SK-N-SH (cell line): ENCODE measurements around the gene ZNF335. TPM values are rescaled to one million over a fixed set of nuclear protein-coding genes. Genes with fewer than 3 reads are reported as not detected.

Experiments
- CTCF ChIA-PET: fragments of 300-600, 350-600 bp; formaldehyde crosslinking; extraction: SDS; loops from one replicate; lab custom pipeline; 2021; lab: Yijun Ruan, JAX
- POLR2A ChIA-PET: fragments of 350-600 bp; sonication (Branson Sonifier 250); formaldehyde crosslinking; extraction: SDS; loops from one replicate; lab custom pipeline; 2020; ENCODE audit warnings: antibody characterized with exemption, inconsistent platforms; lab: Yijun Ruan, JAX
- DNase-seq: peaks from one replicate; pipeline ENCODE4 v3.0.0; 2012
- H2AFZ ChIP-seq: fragments of 200-600 bp; sonication (generic); 2 replicates; pipeline ENCODE4 v1.8.1; 2016; ENCODE audit warnings: antibody characterized with exemption, mild to moderate bottlenecking, low read depth
- H3F3A ChIP-seq: fragments of 200-600 bp; sonication (generic); replicated peaks from 2 replicates; pipeline ENCODE3; 2016; ENCODE audit warnings: antibody characterized with exemption, mild to moderate bottlenecking; ENCODE audit not compliant: insufficient read depth
- H3K27ac ChIP-seq, 2 experiments: fragments of 200-500 bp in 1 of 2; fragments of 200-600 bp in 1 of 2; sonication (Bioruptor generic) in 1 of 2; sonication (generic), shearing (Covaris generic) in 1 of 2; 2 replicates each; pipeline versions ENCODE4 v1.5.1 to v1.6.1; 2014 to 2016; ENCODE audit warnings: low read depth in 2 of 2, inconsistent platforms in 1 of 2, low read length in 1 of 2, mild to moderate bottlenecking in 1 of 2, mixed read lengths in 1 of 2
- H3K27me3 ChIP-seq: fragments of 200-600 bp; sonication (generic), shearing (Covaris generic); 2 replicates; pipeline ENCODE4 v1.6.1; 2016; ENCODE audit warnings: mixed run types; ENCODE audit not compliant: insufficient read depth
- H3K36me3 ChIP-seq, 2 experiments: fragments of 200-500 bp in 1 of 2; fragments of 200-600 bp in 1 of 2; sonication (Bioruptor generic) in 1 of 2; sonication (generic) in 1 of 2; replicated peaks in 1 of 2; 2 replicates each; pipeline versions ENCODE3 to v1.5.1; 2014 to 2016; ENCODE audit warnings: low read length in 1 of 2, mild to moderate bottlenecking in 1 of 2; ENCODE audit not compliant: insufficient read depth in 2 of 2, control insufficient read depth in 1 of 2
- H3K4me1 ChIP-seq, 2 experiments: fragments of 200-500 bp in 1 of 2; fragments of 200-600 bp in 1 of 2; sonication (Bioruptor generic) in 1 of 2; sonication (generic), shearing (Covaris generic) in 1 of 2; 2 replicates each; pipeline versions ENCODE4 v1.5.1 to v1.6.1; 2014 to 2016; ENCODE audit warnings: low read depth in 1 of 2, low read length in 1 of 2, mixed run types in 1 of 2; ENCODE audit not compliant: insufficient read depth in 2 of 2, control insufficient read depth in 1 of 2
- H3K4me2 ChIP-seq: fragments of 200-600 bp; sonication (generic), shearing (Covaris generic); 2 replicates; pipeline ENCODE4 v1.6.1; 2017; ENCODE audit warnings: mixed run types
- H3K4me3 ChIP-seq, 2 experiments: fragments of 200-500 bp in 1 of 2; fragments of 200-600 bp in 1 of 2; sonication (Bioruptor generic) in 1 of 2; sonication (generic), shearing (Covaris generic) in 1 of 2; 2 replicates each; pipeline versions ENCODE4 v1.5.1 to v1.8.1; 2014 to 2016; ENCODE audit warnings: low read depth in 2 of 2, inconsistent platforms in 1 of 2, low read length in 1 of 2, mild to moderate bottlenecking in 1 of 2, mixed read lengths in 1 of 2, moderate library complexity in 1 of 2
- H3K79me2 ChIP-seq: fragments of 200-600 bp; sonication (generic); 2 replicates; pipeline ENCODE4 v1.8.1; 2017; ENCODE audit warnings: mild to moderate bottlenecking; ENCODE audit not compliant: insufficient read depth
- H3K9ac ChIP-seq: fragments of 200-600 bp; sonication (generic); 2 replicates; pipeline ENCODE4 v1.6.1; 2017; ENCODE audit warnings: mixed run types
- H3K9me2 ChIP-seq: fragments of 200-600 bp; sonication (generic); 2 replicates; pipeline ENCODE4 v1.6.1; 2017; ENCODE audit warnings: mixed run types
- H3K9me3 ChIP-seq: fragments of 200-600 bp; sonication (generic); 2 replicates; pipeline ENCODE4 v1.6.1; 2017; ENCODE audit warnings: mixed run types, mild to moderate bottlenecking, moderate library complexity
- H4K20me1 ChIP-seq: fragments of 200-600 bp; sonication (generic); 2 replicates; pipeline ENCODE4 v1.6.1; 2017; ENCODE audit warnings: mild to moderate bottlenecking, mixed run types; ENCODE audit not compliant: insufficient read depth
- CHD2 ChIP-seq: fragments of 150-350 bp; IDR thresholded peaks from 2 replicates; pipeline ENCODE4 v1.6.1; 2018; ENCODE audit warnings: low read length; ENCODE audit not compliant: partially characterized antibody
- ELF1 ChIP-seq: IDR thresholded peaks from 2 replicates; pipeline ENCODE4 v1.4.0; 2012
- EP300 ChIP-seq, 2 experiments: IDR thresholded peaks; 2 replicates each; pipeline versions ENCODE4 v1.4.0 to v1.6.1; 2012; ENCODE audit warnings: borderline replicate concordance in 1 of 2, low read depth in 1 of 2, low read length in 1 of 2
- FOSL2 ChIP-seq: IDR thresholded peaks from 2 replicates; pipeline ENCODE4 v1.4.0; 2012; ENCODE audit warnings: low read depth, mild to moderate bottlenecking, moderate library complexity, borderline replicate concordance
- FOXJ3 ChIP-seq: sonication (generic); formaldehyde crosslinking; IDR thresholded peaks from 2 replicates; pipeline ENCODE4 v1.5.1; 2020; ENCODE audit warnings: mild to moderate bottlenecking, missing genetic modification reagents
- FOXM1 ChIP-seq: IDR thresholded peaks from 2 replicates; pipeline ENCODE4 v1.4.0; 2012; ENCODE audit warnings: low read depth, mild to moderate bottlenecking
- GATA2 ChIP-seq: sonication (generic); formaldehyde crosslinking; IDR thresholded peaks from 2 replicates; pipeline ENCODE4 v1.5.0; 2020; ENCODE audit warnings: mild to moderate bottlenecking, missing genetic modification reagents
- MEF2A ChIP-seq: IDR thresholded peaks from 2 replicates; pipeline ENCODE4 v1.4.0; 2012; ENCODE audit warnings: low read depth, borderline replicate concordance
- MXI1 ChIP-seq: IDR thresholded peaks from 2 replicates; pipeline ENCODE4 v1.6.1; 2012; ENCODE audit warnings: mild to moderate bottlenecking, low read depth, low read length, improper control_type of control experiment
- NFIC ChIP-seq: IDR thresholded peaks from 2 replicates; pipeline ENCODE4 v1.4.0; 2012; ENCODE audit warnings: borderline replicate concordance
- NRF1 ChIP-seq: IDR thresholded peaks from 2 replicates; pipeline ENCODE4 v1.6.1; 2012; ENCODE audit warnings: low read depth, mild to moderate bottlenecking, low read length
- POLR2AphosphoS5 ChIP-seq: IDR thresholded peaks from 2 replicates; pipeline ENCODE4 v1.6.1; 2012; ENCODE audit warnings: low read depth, low read length
- RAD21 ChIP-seq: IDR thresholded peaks from 2 replicates; pipeline ENCODE4 v1.6.1; 2012; ENCODE audit warnings: mild to moderate bottlenecking, low read length
- RFX5 ChIP-seq: IDR thresholded peaks from 2 replicates; pipeline ENCODE4 v1.6.1; 2012; ENCODE audit warnings: mild to moderate bottlenecking, improper control_type of control experiment, low read length
- RXRA ChIP-seq: IDR thresholded peaks from 2 replicates; pipeline ENCODE4 v1.4.0; 2012; ENCODE audit warnings: low read depth, mild to moderate bottlenecking, borderline replicate concordance
- SMC3 ChIP-seq: IDR thresholded peaks from 2 replicates; pipeline ENCODE4 v1.6.1; 2012; ENCODE audit warnings: low read depth, low read length, improper control_type of control experiment
- TAF1 ChIP-seq: IDR thresholded peaks from 2 replicates; pipeline ENCODE4 v1.6.1; 2012; ENCODE audit warnings: low read depth, mild to moderate bottlenecking, low read length, moderate library complexity, borderline replicate concordance
- TCF12 ChIP-seq: IDR thresholded peaks from 2 replicates; pipeline ENCODE4 v1.4.0; 2012
- TEAD4 ChIP-seq: IDR thresholded peaks from 2 replicates; pipeline ENCODE4 v1.4.0; 2012; ENCODE audit warnings: mild to moderate bottlenecking, borderline replicate concordance; ENCODE audit not compliant: insufficient read depth
- USF1 ChIP-seq: IDR thresholded peaks from 2 replicates; pipeline ENCODE4 v1.4.0; 2012; ENCODE audit warnings: low read depth, borderline replicate concordance
- YY1 ChIP-seq: IDR thresholded peaks from 2 replicates; pipeline ENCODE4 v1.4.0; 2012; ENCODE audit warnings: low read depth, mild to moderate bottlenecking
- WGBS: methylation state at CpG from one replicate; pipeline ENCODE4 v1.1.6; 2017; ENCODE audit warnings: low lambda C conversion rate; 5-methylcytosine and 5-hydroxymethylcytosine counted together
- polyA plus RNA-seq, 3 experiments: library from polyadenylated mRNA; depleted of rRNA; stranded (reverse); fragments of >200 nt; gene quantifications; 2 replicates each; pipeline ENCODE4 v1.2.3, GENCODE V29; 2012
- TF ChIP-seq, protein P1 (sequence below): fragments of 150-350 bp; IDR thresholded peaks from 2 replicates; pipeline ENCODE4 v1.6.1; 2017; ENCODE audit warnings: antibody characterized with exemption, low read length, low read depth, borderline replicate concordance
- TF ChIP-seq, protein P2 (sequence below): fragments of 150-350 bp; IDR thresholded peaks from 2 replicates; pipeline ENCODE4 v1.6.1; 2016; ENCODE audit warnings: mild to moderate bottlenecking, low read depth, low read length

Gene ZNF335
- polyA plus RNA-seq, 1 of the 3 experiments (the other 2 are of a cell fraction), result 11.7 TPM

DNA sequence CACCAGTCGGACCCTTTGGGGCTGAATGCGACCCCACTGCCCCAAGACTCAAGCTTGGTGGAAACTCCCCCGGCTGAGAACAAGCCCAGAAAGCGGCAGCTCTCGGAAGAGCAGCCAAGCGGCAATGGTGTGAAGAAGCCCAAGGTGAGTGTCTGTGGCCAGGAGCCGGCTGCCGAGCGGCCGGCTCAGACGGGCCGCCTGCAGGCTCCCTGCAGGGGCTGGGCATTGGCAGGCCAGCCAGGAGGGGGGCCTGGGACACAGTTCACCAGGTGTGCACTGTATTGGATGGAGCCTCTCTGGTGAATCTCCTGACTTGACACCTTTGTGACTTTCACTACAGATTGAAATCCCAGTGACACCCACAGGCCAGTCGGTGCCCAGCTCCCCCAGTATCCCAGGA, 31.5 kb downstream of the ZNF335 start:
- WGBS, result 93% methylated on average over 11 of the region's 13 CpGs
- POLR2A ChIA-PET, result interaction anchor here (1.7 kb wide), 1 partner anchor 9 kb away, joined by 6 read pairs; no protein-coding TSS in a partner anchor
- CTCF ChIA-PET, result interaction anchor here (0.8 to 5.0 kb wide), 3 partner anchors 30 to 141 kb away, joined by 3 to 24 read pairs (median 5); no protein-coding TSS in a partner anchor

GRCh38 chr20:45940053-45940452, 31.9 kb downstream of the ZNF335 start:
- peaks cover 13% of the 10 kb centered on the region; the same call in 1 of the 2 replicates for H4K20me1 ChIP-seq
- H3K9me3 ChIP-seq, result no peaks in the 10 kb centered on the region
- peaks cover 56 to 64% of the 10 kb centered on the region in 2 experiments for H3K36me3 ChIP-seq
- TF ChIP-seq MXI1, result no peak
- no peak for TF ChIP-seq USF1
- no peak for TF ChIP-seq SMC3
- no peak for TF ChIP-seq YY1
- TF ChIP-seq, protein P1, sequence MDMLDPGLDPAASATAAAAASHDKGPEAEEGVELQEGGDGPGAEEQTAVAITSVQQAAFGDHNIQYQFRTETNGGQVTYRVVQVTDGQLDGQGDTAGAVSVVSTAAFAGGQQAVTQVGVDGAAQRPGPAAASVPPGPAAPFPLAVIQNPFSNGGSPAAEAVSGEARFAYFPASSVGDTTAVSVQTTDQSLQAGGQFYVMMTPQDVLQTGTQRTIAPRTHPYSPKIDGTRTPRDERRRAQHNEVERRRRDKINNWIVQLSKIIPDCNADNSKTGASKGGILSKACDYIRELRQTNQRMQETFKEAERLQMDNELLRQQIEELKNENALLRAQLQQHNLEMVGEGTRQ, result no peak
- no peak for TF ChIP-seq RFX5
- TF ChIP-seq RAD21, result no peak
- TF ChIP-seq, protein P2, sequence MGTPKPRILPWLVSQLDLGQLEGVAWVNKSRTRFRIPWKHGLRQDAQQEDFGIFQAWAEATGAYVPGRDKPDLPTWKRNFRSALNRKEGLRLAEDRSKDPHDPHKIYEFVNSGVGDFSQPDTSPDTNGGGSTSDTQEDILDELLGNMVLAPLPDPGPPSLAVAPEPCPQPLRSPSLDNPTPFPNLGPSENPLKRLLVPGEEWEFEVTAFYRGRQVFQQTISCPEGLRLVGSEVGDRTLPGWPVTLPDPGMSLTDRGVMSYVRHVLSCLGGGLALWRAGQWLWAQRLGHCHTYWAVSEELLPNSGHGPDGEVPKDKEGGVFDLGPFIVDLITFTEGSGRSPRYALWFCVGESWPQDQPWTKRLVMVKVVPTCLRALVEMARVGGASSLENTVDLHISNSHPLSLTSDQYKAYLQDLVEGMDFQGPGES, result no peak
- TF ChIP-seq MEF2A, result no peak
- TF ChIP-seq CHD2, result no peak
- no peak for TF ChIP-seq POLR2AphosphoS5
- TF ChIP-seq TCF12, result no peak
- TF ChIP-seq NRF1, result no peak
- no peak for TF ChIP-seq RXRA
- TF ChIP-seq GATA2, result no peak
- TF ChIP-seq NFIC, result no peak
- no peak for TF ChIP-seq EP300 (IDR thresholded peaks at IDR 0.05; ENCODE audit: borderline replicate concordance in 1 of 2, low read depth in 1 of 2, low read length in 1 of 2)
- no peak for TF ChIP-seq FOXM1
- no peak for TF ChIP-seq TAF1
- no peak for TF ChIP-seq FOXJ3
- no peak for DNase-seq
- CTCF ChIA-PET, result interaction anchor here (0.8 to 5.0 kb wide), 3 partner anchors 30 to 141 kb away, joined by 3 to 24 read pairs (median 5); no protein-coding TSS in a partner anchor
- peaks cover 38% of the 10 kb centered on the region for H3K79me2 ChIP-seq
- no peak overlapping the region for H2AFZ ChIP-seq
- H3K9me2 ChIP-seq, result no peaks in the 10 kb centered on the region
- WGBS, result 93% methylated on average over 3 of the region's 3 CpGs
- H3F3A ChIP-seq, result peaks cover 5% of the 10 kb centered on the region
- no peak overlapping the region for H3K9ac ChIP-seq
- no peaks in the 10 kb centered on the region for H3K27me3 ChIP-seq
- H3K4me2 ChIP-seq, result no peak overlapping the region
- H3K4me1 ChIP-seq, result peaks cover 4 to 19% of the 10 kb centered on the region in 2 experiments; a peak in 3 of 4 replicates
- no peak overlapping the region for H3K27ac ChIP-seq
- no peak overlapping the region for H3K4me3 ChIP-seq
- POLR2A ChIA-PET, result interaction anchor here (1.7 kb wide), 1 partner anchor 9 kb away, joined by 6 read pairs; no protein-coding TSS in a partner anchor

More for the DNA sequence above, 31.5 kb downstream of the ZNF335 start:
- no peak overlapping the region for H3K4me3 ChIP-seq
- H3K9me3 ChIP-seq, result no peaks in the 10 kb centered on the region
- H3K9me2 ChIP-seq, result no peaks in the 10 kb centered on the region
- H3K4me1 ChIP-seq, result peaks cover 4 to 19% of the 10 kb centered on the region in 2 experiments; a peak in 3 of 4 replicates
- H4K20me1 ChIP-seq, result peaks cover 13% of the 10 kb centered on the region; the same call in 1 of the 2 replicates
- no peak overlapping the region for H3K27ac ChIP-seq
- H3K4me2 ChIP-seq, result no peak overlapping the region
- H3K9ac ChIP-seq, result no peak overlapping the region
- DNase-seq, result no peak
- H3K79me2 ChIP-seq, result peaks cover 36% of the 10 kb centered on the region
- no peaks in the 10 kb centered on the region for H3K27me3 ChIP-seq
- peaks cover 4% of the 10 kb centered on the region for H3F3A ChIP-seq
- no peak overlapping the region for H2AFZ ChIP-seq
- H3K36me3 ChIP-seq, result peaks cover 56 to 69% of the 10 kb centered on the region in 2 experiments
- no peak for TF ChIP-seq ELF1
- no peak for TF ChIP-seq TAF1
- no peak for TF ChIP-seq TEAD4
- no peak for TF ChIP-seq MXI1
- TF ChIP-seq FOSL2, result no peak
- no peak for TF ChIP-seq TCF12
- no peak for TF ChIP-seq POLR2AphosphoS5
- TF ChIP-seq SMC3, result no peak
- TF ChIP-seq, all 33 proteins: peak for 0
